Endothelial cell (in vitro differentiated cells): ENCODE data around the gene GTPBP8. TPM values are rescaled to one million over a fixed set of nuclear protein-coding genes. Genes with fewer than 3 reads are reported as not detected.

Experiments used
- DNase-seq: peaks from one replicate; pipeline ENCODE4 v3.0.0; 2021; ENCODE audit warnings: low spot score
- H3K27ac Mint-ChIP-seq: one replicate; pipeline ENCODE4 v1.8.0; 2021; ENCODE audit warnings: mixed read lengths, inconsistent platforms; ENCODE audit not compliant: unreplicated experiment
- H3K27me3 Mint-ChIP-seq: one replicate; pipeline ENCODE4 v1.8.0; 2021; ENCODE audit warnings: mild to moderate bottlenecking, moderate library complexity, mixed read lengths, inconsistent platforms; ENCODE audit not compliant: unreplicated experiment
- H3K36me3 Mint-ChIP-seq: one replicate; pipeline ENCODE4 v1.8.0; 2021; ENCODE audit warnings: mild to moderate bottlenecking, low read depth, mixed read lengths, inconsistent platforms; ENCODE audit not compliant: unreplicated experiment
- H3K4me1 Mint-ChIP-seq: one replicate; pipeline ENCODE4 v1.8.0; 2021; ENCODE audit warnings: mild to moderate bottlenecking, mixed read lengths, inconsistent platforms; ENCODE audit not compliant: unreplicated experiment
- H3K4me3 Mint-ChIP-seq: one replicate; pipeline ENCODE4 v1.8.0; 2021; ENCODE audit warnings: mild to moderate bottlenecking, mixed read lengths, inconsistent platforms; ENCODE audit not compliant: unreplicated experiment
- H3K9me3 Mint-ChIP-seq: one replicate; pipeline ENCODE4 v1.8.0; 2021; ENCODE audit warnings: mixed read lengths, inconsistent platforms; ENCODE audit not compliant: unreplicated experiment
- long read RNA-seq: library from polyadenylated mRNA; unstranded; transcript quantifications from one replicate; pipeline ENCODE4 v2.0.0, GENCODE V29; 2020; ENCODE audit not compliant: unreplicated experiment
- total RNA-seq: library from RNA; stranded (reverse); fragmentation: NEBNext Ultra II Directional; extraction: Animal tissue kit (Norgen Biotek cat#: 25700); gene quantifications from one replicate; pipeline ENCODE4 v1.2.1, GENCODE V29; 2021; ENCODE audit not compliant: unreplicated experiment
- TF ChIP-seq, protein P1 (sequence below): fragments of 200-600 bp; sonication (generic); IDR thresholded peaks from one replicate; pipeline ENCODE4 v1.5.0; 2021; ENCODE audit warnings: antibody characterized with exemption; ENCODE audit not compliant: unreplicated experiment

GTPBP8 gene
- total RNA-seq: 19.4 TPM
- long read RNA-seq, transcript GTPBP8-203 (6 exons, 1,360 nt): major isoform, 9 of 20 reads
- long read RNA-seq, partial matches to known transcripts: 6 of 20 reads
- long read RNA-seq, other reads (novel, unspliced or antisense): 3 of 20 reads

DNA sequence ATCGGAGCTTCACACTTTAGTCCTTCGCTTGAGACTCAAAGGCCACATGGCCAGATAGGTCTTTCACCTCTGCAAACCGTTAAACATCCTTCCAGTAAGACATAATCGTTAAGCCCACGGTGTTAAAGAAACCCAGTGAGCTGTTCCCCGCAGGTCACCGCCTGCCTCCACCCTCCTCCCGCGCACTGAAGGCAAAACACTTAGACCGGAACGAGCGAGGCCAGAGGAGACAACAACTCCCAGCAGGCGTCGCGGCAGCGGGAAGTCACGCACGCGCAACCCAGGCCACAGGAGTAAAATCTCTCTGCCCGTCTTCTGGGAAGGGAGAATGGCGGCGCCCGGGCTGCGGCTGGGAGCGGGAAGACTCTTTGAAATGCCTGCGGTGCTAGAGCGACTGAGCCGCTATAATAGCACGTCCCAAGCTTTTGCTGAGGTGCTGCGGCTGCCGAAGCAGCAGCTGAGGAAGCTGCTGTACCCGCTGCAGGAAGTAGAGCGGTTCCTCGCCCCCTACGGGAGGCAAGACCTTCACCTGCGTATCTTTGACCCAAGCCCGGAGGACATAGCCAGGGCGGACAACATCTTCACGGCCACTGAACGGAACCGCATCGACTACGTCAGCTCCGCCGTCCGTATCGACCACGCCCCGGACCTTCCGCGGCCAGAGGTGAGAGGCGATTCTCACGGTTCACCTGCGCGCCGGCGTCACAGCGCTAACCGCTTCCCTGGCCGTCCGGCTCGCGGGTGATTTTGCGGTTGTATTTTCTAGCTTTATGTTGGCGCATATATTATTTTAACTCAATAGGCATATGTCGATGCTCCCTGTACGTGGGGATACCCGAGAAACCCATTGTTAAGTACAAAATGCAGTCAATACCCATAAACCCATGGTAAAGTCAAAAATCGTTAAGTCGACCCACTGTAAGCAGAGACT lies at the start of gene GTPBP8:
Gene GTPBP8, plus strand, starts transcription at position 313 of the 931 bp plus-strand sequence. Its CDS starts 16 bp downstream, at position 329.
- peaks cover 8% of the 10 kb centered on the region for H3K4me1 Mint-ChIP-seq
- peak within 1 kb of the TSS; percentile 90 for H3K27ac Mint-ChIP-seq
- peaks cover 5% of the 10 kb centered on the region for H3K27me3 Mint-ChIP-seq
- peaks cover 7% of the 10 kb centered on the region for H3K36me3 Mint-ChIP-seq
- H3K4me3 Mint-ChIP-seq: peak within 1 kb of the TSS; percentile 93
- H3K9me3 Mint-ChIP-seq: no peaks in the 10 kb centered on the region
- DNase-seq: peak; percentile 85
- TF ChIP-seq, protein P1, sequence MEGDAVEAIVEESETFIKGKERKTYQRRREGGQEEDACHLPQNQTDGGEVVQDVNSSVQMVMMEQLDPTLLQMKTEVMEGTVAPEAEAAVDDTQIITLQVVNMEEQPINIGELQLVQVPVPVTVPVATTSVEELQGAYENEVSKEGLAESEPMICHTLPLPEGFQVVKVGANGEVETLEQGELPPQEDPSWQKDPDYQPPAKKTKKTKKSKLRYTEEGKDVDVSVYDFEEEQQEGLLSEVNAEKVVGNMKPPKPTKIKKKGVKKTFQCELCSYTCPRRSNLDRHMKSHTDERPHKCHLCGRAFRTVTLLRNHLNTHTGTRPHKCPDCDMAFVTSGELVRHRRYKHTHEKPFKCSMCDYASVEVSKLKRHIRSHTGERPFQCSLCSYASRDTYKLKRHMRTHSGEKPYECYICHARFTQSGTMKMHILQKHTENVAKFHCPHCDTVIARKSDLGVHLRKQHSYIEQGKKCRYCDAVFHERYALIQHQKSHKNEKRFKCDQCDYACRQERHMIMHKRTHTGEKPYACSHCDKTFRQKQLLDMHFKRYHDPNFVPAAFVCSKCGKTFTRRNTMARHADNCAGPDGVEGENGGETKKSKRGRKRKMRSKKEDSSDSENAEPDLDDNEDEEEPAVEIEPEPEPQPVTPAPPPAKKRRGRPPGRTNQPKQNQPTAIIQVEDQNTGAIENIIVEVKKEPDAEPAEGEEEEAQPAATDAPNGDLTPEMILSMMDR: no peak

DNA sequence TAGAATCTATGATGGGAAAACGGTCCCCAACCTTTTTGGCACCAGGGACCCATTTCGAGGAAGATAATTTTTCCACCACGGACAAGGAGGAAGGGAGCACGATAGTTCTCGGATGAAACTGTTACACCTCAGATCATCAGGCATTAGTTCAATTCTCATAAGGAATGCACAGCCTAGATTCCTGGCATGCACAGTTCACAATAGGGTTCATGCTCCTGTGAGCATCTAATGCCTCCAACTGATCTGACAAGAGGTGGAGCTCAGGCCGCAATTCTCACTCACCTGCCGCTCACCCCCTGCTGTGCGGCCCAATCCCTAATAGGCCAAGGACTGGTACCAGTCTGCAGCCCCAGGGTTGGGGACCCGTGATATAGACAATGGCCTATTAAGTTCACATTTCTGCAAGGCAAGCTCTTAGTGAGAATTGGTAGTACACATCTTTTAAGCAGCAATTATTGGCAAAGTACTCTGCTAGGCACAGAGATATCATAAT lies 42.4 kb upstream of the GTPBP8 start:
- no peak overlapping the region for H3K27ac Mint-ChIP-seq

DNA sequence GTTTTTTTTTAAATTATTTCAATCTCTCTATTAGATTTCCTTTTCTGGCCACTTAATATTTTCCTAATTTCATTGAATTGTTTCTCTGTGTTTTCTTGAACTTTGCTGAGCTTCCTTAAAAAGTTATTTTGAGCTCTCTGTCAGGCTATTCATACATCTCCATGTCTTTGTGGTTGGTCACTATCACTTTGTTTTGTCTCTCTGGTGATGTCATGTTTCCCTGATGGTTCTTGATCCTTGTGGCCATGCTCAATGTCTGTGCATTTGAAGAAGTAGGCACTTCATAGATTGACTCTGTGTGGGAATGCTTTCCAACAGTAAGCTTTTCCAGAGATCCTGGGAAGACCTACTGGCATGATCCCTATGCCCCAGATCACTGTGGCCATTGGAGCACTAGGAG lies 34.4 kb upstream of the GTPBP8 start:
- Mint-ChIP-seq H3K36me3 (no peaks in the 10 kb centered on the region), H3K27ac (no peak overlapping the region), H3K4me1 (no peaks in the 10 kb centered on the region), H3K4me3 (no peak overlapping the region), H3K9me3 (no peaks in the 10 kb centered on the region), H3K27me3 (no peaks in the 10 kb centered on the region)
- no peak for DNase-seq
- TF ChIP-seq, protein P1: no peak

More for the DNA sequence above, 42.4 kb upstream of the GTPBP8 start:
- Mint-ChIP-seq H3K36me3 (no peaks in the 10 kb centered on the region), H3K4me3 (no peak overlapping the region), H3K9me3 (no peaks in the 10 kb centered on the region), H3K4me1 (no peaks in the 10 kb centered on the region), H3K27me3 (peaks cover 1% of the 10 kb centered on the region)
- TF ChIP-seq, protein P1: no peak
- no peak for DNase-seq

DNA sequence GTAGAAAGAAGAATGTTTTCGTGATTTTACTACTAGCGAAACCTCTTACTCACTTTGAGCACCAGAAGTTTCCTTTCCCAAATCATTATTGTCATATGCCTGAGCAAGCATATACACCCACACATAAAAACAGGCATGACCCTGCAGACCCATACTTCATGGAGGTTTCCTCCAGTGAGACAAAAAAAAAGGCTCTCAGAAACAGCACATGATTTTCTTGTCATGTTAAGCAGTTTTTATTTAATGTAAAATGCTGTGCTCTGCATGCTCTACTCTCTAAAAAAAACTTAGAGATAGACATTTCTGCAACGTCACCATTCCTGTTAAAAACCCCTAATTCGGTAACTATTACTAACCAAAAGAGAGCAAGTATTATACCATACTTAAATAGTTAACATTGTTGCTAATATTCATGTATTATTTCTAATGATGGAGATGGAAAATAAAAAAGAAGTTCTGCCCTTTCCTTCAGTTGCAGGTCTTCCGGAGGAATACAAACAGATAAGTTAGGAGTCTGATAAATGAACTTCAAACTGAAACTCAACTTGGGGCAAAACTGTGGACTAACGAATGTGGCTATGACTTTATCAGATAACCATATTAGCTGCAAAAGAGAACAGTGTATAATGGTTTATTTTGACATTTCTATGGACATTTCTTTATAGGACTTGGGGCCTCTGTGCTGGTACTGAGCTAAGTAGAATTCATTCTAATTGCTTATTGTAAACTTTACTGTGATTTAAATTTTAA lies 31.8 kb upstream of the GTPBP8 start:
- TF ChIP-seq, protein P1: no peak
- Mint-ChIP-seq H3K27ac (no peak overlapping the region), H3K36me3 (peaks cover 7% of the 10 kb centered on the region), H3K4me3 (no peak overlapping the region), H3K9me3 (no peaks in the 10 kb centered on the region), H3K27me3 (no peaks in the 10 kb centered on the region), H3K4me1 (no peaks in the 10 kb centered on the region)
- DNase-seq: no peak
